ENCODE data around the gene NR2C1.
"Not testable (repeated sequence)": the region's sequence is repeated elsewhere in the genome, so short reads cannot be mapped to it uniquely, and the experiment has no call there.

The NR2C1 gene

GRCh38 chr12:94997726-94998125 is 75.7 kb downstream of the NR2C1 start:
- no peak for DNase-seq

GRCh38 chr12:94997061-94997460 is 76.4 kb downstream of the NR2C1 start:
- no peak for DNase-seq

- no peak for DNase-seq
Observed at GRCh38 chr12:94994312-94994711, 79.1 kb downstream of the NR2C1 start.

- not testable (repeated sequence) for DNase-seq
Observed at GRCh38 chr12:94993855-94994254, 79.6 kb downstream of the NR2C1 start.

- DNase-seq, result no peak
Observed at GRCh38 chr12:94990222-94990621, 83.2 kb downstream of the NR2C1 start.

GRCh38 chr12:94988471-94988870 is 84.9 kb downstream of the NR2C1 start:
- no peak for DNase-seq

- no peak for DNase-seq
Observed at GRCh38 chr12:94987801-94988200, 85.6 kb downstream of the NR2C1 start.

GRCh38 chr12:94987076-94987669 is 86.2 kb downstream of the NR2C1 start:
- no peak for DNase-seq

GRCh38 chr12:94985099-94985498 is 88.3 kb downstream of the NR2C1 start:
- DNase-seq, result not testable (repeated sequence)

- no peak for DNase-seq
Observed at GRCh38 chr12:94983321-94983720, 90.1 kb downstream of the NR2C1 start.

- DNase-seq, result no peak
Observed at GRCh38 chr12:94982456-94982855, 91.0 kb downstream of the NR2C1 start.

GRCh38 chr12:94980577-94980976 is 92.8 kb downstream of the NR2C1 start:
- no peak for DNase-seq

- no peak for DNase-seq
Observed at GRCh38 chr12:94979941-94980340, 93.5 kb downstream of the NR2C1 start.

GRCh38 chr12:94977766-94978468 is 95.5 kb downstream of the NR2C1 start:
- no peak for DNase-seq

GRCh38 chr12:94973221-94973620 is 100.2 kb downstream of the NR2C1 start:
- no peak for DNase-seq

- DNase-seq, result no peak
Observed at GRCh38 chr12:94972795-94973194, 100.6 kb downstream of the NR2C1 start.

GRCh38 chr12:94971923-94972322 is 101.5 kb downstream of the NR2C1 start:
- DNase-seq, result no peak

GRCh38 chr12:94970560-94970959 is 102.9 kb downstream of the NR2C1 start:
- no peak for DNase-seq
